Measurements from ENCODE around the gene CCDC59. TPM values are rescaled to one million over a fixed set of nuclear protein-coding genes. Genes with fewer than 3 reads are reported as not detected.

Gene CCDC59
- total and polyA plus RNA-seq, 9 of the 15 experiments (the other 6 are each of a cell fraction or from before 2014, with no cell fraction given): 34.0 to 186 (median 119) TPM

GRCh38 chr12:82358200-82359114 lies at the start of gene CCDC59, which contains the start of gene METTL25 (continued):
- TF ChIP-seq MBD1 (CRISPR knock-in tag; IDR thresholded peaks at IDR 0.05) (no peak), CBX1 (IDR thresholded peaks at IDR 0.05; ENCODE audit: low read depth) (peak; percentile 50), CCAR2 (IDR thresholded peaks at IDR 0.05; ENCODE audit: low read depth, low read length) (no peak), ZNF253 (CRISPR knock-in tag; conservative IDR thresholded peaks at IDR 0.05) (no peak), TFE3 (CRISPR knock-in tag; IDR thresholded peaks at IDR 0.05) (no peak), HOXB6 (CRISPR knock-in tag; IDR thresholded peaks at IDR 0.05; ENCODE audit: borderline replicate concordance) (no peak), GTF2E2 (tag; IDR thresholded peaks at IDR 0.05) (no peak; the same call in 1 of the 2 replicates), RBM22 (IDR thresholded peaks at IDR 0.05; ENCODE audit: low read depth, low read length, poor library complexity, severe bottlenecking) (no peak), CREB3L1 (IDR thresholded peaks at IDR 0.05; ENCODE audit: borderline replicate concordance, low read depth) (peak; percentile 96), PTBP1 (IDR thresholded peaks at IDR 0.05; ENCODE audit: low read depth, low read length) (no peak), ZNF197 (CRISPR knock-in tag; IDR thresholded peaks at IDR 0.05; ENCODE audit: low read depth) (no peak), THAP12 (CRISPR knock-in tag; IDR thresholded peaks at IDR 0.05) (peak; percentile 97), SNIP1 (IDR thresholded peaks at IDR 0.05; ENCODE audit: low read depth) (peak; percentile 79), SMAD1 (IDR thresholded peaks at IDR 0.05; ENCODE audit: low read depth, low read length, partially characterized antibody) (peak; percentile 68), SMAD2 (IDR thresholded peaks at IDR 0.05; ENCODE audit: low read depth, low read length) (no peak), ZNF408 (CRISPR knock-in tag; IDR thresholded peaks at IDR 0.05; ENCODE audit: low read depth) (no peak)
